ENCODE measurements around the gene CAPZA3. TPM values are rescaled to one million over a fixed set of nuclear protein-coding genes. Genes with fewer than 3 reads are reported as not detected.
"Not testable (repeated sequence)": the region's sequence is repeated elsewhere in the genome, so short reads cannot be mapped to it uniquely, and the experiment has no call there.

Gene CAPZA3
- total RNA-seq, 2 donors from 2014 or later = not detected

GRCh38 chr12:18749386-18749957 is 11.6 kb downstream of the CAPZA3 start:
- no peaks in the 10 kb centered on the region for H3K36me3 Mint-ChIP-seq
- H3K27ac Mint-ChIP-seq = no peak overlapping the region
- peaks cover 5 to 9% of the 10 kb centered on the region in 2 donors for H3K9me3 Mint-ChIP-seq
- DNase-seq (ENCODE audit: low spot score in 2 of 2) (no peak), ATAC-seq (no peak)

GRCh38 chr12:18750085-18750484 is 12.2 kb downstream of the CAPZA3 start:
- peaks cover 0 to 5% of the 10 kb centered on the region in 2 donors for H3K9me3 Mint-ChIP-seq
- H3K27ac Mint-ChIP-seq = no peak overlapping the region
- ATAC-seq (no peak), DNase-seq (ENCODE audit: low spot score in 2 of 2) (no peak)
- H3K36me3 Mint-ChIP-seq = no peaks in the 10 kb centered on the region

DNA sequence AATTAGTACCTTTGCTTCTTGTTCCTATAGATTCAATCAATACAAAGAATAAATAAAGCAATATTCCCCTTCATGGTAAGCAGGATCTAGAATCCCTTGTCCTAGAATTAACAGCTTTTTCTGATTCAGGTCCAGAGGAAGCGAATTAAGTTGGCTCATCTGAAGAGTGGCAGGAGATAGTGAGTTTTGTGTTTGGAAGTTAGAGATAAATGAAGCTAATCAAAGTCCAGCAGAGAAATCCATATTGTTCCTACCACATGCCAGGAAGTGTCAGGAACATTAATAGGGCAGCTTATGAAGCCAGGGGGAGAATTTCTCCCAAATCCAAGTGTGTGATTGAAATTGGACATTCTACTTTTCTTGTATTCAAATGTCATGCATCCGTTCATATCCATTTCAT is 13.9 kb downstream of the CAPZA3 start:
- no peak overlapping the region for H3K27ac Mint-ChIP-seq
- ATAC-seq (no peak), DNase-seq (ENCODE audit: low spot score in 2 of 2) (no peak)
- H3K9me3 Mint-ChIP-seq = peaks cover 0 to 7% of the 10 kb centered on the region in 2 donors
- H3K36me3 Mint-ChIP-seq = no peaks in the 10 kb centered on the region

- DNase-seq (ENCODE audit: low spot score in 2 of 2) (no peak), ATAC-seq (no peak)
- H3K27ac Mint-ChIP-seq = no peak overlapping the region
- H3K36me3 Mint-ChIP-seq = no peaks in the 10 kb centered on the region
- H3K9me3 Mint-ChIP-seq = peaks cover 0 to 7% of the 10 kb centered on the region in 2 donors
Measured at GRCh38 chr12:18752280-18752920, 14.5 kb downstream of the CAPZA3 start.

DNA sequence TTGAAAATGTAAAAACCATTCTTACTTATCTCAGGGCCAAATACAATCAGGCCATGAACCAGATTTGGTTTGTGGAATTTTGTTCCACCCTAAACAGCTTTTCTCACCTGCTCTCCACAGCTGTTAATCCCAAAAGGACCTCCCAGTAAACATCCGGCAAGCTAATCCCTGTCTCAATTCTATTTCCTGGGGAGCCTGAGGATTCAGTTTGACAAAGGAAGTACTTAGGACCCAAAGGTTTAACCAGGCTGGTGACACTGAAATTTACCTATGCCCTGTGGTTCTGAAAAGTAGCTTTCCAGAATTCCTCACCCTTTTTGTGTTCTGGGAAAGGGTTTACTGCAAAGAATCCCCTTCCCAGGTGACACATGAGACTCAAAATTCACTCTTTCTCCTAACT is 15.0 kb downstream of the CAPZA3 start:
- Mint-ChIP-seq H3K9me3 (peaks cover 0 to 7% of the 10 kb centered on the region in 2 donors), H3K27ac (no peak overlapping the region), H3K36me3 (no peaks in the 10 kb centered on the region)
- DNase-seq (ENCODE audit: low spot score in 2 of 2) (no peak), ATAC-seq (no peak)

DNA sequence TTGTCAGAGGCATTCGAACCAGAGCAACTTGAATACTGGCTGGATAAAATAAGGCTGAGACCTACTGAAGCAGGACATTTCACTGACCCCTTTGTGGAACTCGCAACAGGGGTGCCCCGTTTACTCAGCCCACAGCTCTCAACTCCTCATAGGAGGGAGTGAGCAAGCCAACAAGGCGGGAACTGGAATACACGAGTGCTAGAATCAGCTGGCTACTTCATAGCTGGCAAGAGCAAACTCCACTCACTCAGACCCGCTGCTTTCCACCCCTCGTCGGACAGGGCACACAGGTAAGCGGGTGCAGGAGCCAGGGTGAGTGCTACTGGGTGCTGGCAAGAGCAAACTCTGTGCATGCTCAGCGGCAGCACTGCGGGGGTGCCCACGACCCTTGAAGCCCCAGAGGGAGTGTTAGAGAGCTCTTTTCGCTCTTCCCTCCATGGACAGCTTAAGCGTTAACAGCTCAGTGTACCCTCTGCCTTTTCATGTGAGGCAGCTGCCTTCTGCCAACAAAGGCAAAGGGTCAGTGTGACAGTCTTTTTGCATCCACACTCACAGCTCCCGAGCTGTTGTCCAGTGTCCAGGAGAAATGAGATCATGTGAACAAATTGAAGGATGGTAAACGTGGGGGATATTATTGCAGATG is 15.7 kb downstream of the CAPZA3 start:
- Mint-ChIP-seq H3K36me3 (no peaks in the 10 kb centered on the region), H3K27ac (no peak overlapping the region), H3K9me3 (peaks cover 0 to 7% of the 10 kb centered on the region in 2 donors)
- no peak for DNase-seq (ENCODE audit: low spot score in 2 of 2)
- ATAC-seq = no peak

GRCh38 chr12:18754124-18754707 is 16.3 kb downstream of the CAPZA3 start:
- Mint-ChIP-seq H3K27ac (no peak overlapping the region), H3K9me3 (peaks cover 0 to 7% of the 10 kb centered on the region in 2 donors), H3K36me3 (no peaks in the 10 kb centered on the region)
- ATAC-seq (no peak), DNase-seq (ENCODE audit: low spot score in 2 of 2) (no peak)

GRCh38 chr12:18755341-18755740 is 17.4 kb downstream of the CAPZA3 start:
- no peak overlapping the region for H3K27ac Mint-ChIP-seq
- DNase-seq (ENCODE audit: low spot score in 2 of 2) = no peak
- no peaks in the 10 kb centered on the region for H3K36me3 Mint-ChIP-seq
- H3K9me3 Mint-ChIP-seq = peaks cover 0 to 3% of the 10 kb centered on the region in 2 donors
- no peak for ATAC-seq

DNA sequence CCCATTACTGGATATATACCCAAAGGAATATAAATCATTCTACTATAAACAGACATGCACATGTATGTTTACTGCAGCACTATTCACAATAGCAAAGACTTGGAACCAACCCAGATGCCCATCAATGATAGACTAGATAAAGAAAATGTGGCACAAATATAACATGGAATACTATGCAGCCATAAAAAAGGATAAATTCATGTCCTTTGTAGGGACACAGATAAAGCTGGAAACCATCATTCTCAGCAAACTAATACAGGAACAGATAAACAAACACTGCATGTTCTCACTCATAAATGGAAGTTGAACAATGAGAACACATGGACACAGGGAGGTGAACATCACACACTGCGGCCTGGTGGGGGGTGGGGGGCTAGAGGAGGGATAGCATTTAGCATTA is 28.6 kb downstream of the CAPZA3 start:
- ATAC-seq; DNase-seq (ENCODE audit: low spot score in 2 of 2); H3K36me3 Mint-ChIP-seq; H3K27ac Mint-ChIP-seq: not testable (repeated sequence)
- H3K9me3 Mint-ChIP-seq = peaks cover 20% of the 10 kb centered on the region in 2 donors

- H3K36me3 Mint-ChIP-seq = peaks cover 0 to 8% of the 10 kb centered on the region in 2 donors
- ATAC-seq (no peak), DNase-seq (ENCODE audit: low spot score in 2 of 2) (no peak)
- H3K27ac Mint-ChIP-seq = no peak overlapping the region
- peaks cover 24 to 37% of the 10 kb centered on the region in 2 donors for H3K9me3 Mint-ChIP-seq
Measured at GRCh38 chr12:18782827-18783226, 44.9 kb downstream of the CAPZA3 start.

DNA sequence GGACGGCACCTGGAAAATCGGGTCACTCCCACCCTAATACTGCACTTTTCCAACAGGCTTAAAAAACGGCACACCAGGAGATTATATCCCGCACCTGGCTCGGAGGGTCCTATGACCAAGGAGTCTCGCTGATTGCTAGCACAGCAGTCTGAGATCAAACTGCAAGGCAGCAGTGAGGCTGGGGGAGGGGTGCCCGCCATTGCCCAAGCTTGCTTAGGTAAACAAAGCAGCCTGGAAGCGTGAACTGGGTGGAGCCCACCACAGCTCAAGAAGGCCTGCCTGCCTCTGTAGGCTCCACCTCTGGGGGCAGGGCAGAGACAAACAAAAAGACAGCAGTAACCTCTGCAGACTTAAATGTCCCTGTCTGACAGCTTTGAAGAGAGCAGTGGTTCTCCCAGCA is 47.5 kb downstream of the CAPZA3 start:
- H3K36me3 Mint-ChIP-seq; ATAC-seq; H3K27ac Mint-ChIP-seq; DNase-seq (ENCODE audit: low spot score in 2 of 2): not testable (repeated sequence)
- H3K9me3 Mint-ChIP-seq = peaks cover 17 to 18% of the 10 kb centered on the region in 2 donors

Other genes with a start within 250 kb of the CAPZA3 start
- gene PLCZ1, start 107 bp upstream of the CAPZA3 start, total RNA-seq = not detected

Measured in activated naive CD4-positive, alpha-beta T cell treated with anti-CD3 and anti-CD28 coated beads, Interleukin-2, amount 50 U/mL, for 72 hours (primary cell).